B cell (primary cell): ENCODE results near the gene CKMT2. TPM values are rescaled to one million over a fixed set of nuclear protein-coding genes. Genes with fewer than 3 reads are reported as not detected.

Experiments used
- ATAC-seq: fragments of 200-7000 bp; cut with Tn5 transposase; one replicate; pipeline ENCODE4 v1.10.0; 2021; ENCODE audit warnings: low read depth, mild to moderate bottlenecking, moderate number of reproducible peaks, moderate library complexity
- CTCF ChIA-PET: fragments of 350-600 bp; sonication (Branson Sonifier 250); formaldehyde crosslinking; loops from one replicate; lab custom pipeline; 2021; ENCODE audit warnings: antibody characterized with exemption, inconsistent platforms; lab: Charles Lee
- POLR2A ChIA-PET: fragments of 350-600 bp; sonication (Branson Sonifier 250); formaldehyde crosslinking; loops from one replicate; lab custom pipeline; 2021; ENCODE audit warnings: antibody characterized with exemption; lab: Charles Lee
- DNase-seq: peaks from one replicate; pipeline ENCODE4 v3.0.0; 2013
- H2AFZ ChIP-seq: 2 replicates; pipeline ENCODE4 v1.6.1; 2012; ENCODE audit warnings: mild to moderate bottlenecking, low read depth, low read length; ENCODE audit not compliant: insufficient read depth, poor library complexity, severe bottlenecking
- H3K27ac ChIP-seq, 2 donors: 1 replicate in 1 of 2; 2 replicates in 1 of 2; pipeline ENCODE4 v1.5.1; 2012 to 2013; ENCODE audit warnings: low read length in 2 of 2, mild to moderate bottlenecking in 2 of 2, moderate library complexity in 1 of 2
- H3K27me3 ChIP-seq, 4 experiments: fragments of 200-600 bp in 1 of 4; sonication (generic) in 1 of 4; replicated peaks in 1 of 4; 1 replicate in 2 of 4; 2 replicates in 2 of 4; pipeline versions ENCODE4 v1.6.1 to v1.7.0; 2013 to 2016; ENCODE audit warnings: low read length in 3 of 4, mild to moderate bottlenecking in 2 of 4, mixed read lengths in 1 of 4, moderate library complexity in 1 of 4; ENCODE audit not compliant: insufficient read depth in 4 of 4, control insufficient read depth in 3 of 4; ENCODE audit errors: control extremely low read depth in 1 of 4
- H3K36me3 ChIP-seq, 2 experiments: replicated peaks in 1 of 2; 1 replicate in 1 of 2; 2 replicates in 1 of 2; pipeline versions ENCODE4 v1.6.1 to v1.7.1; 2013; ENCODE audit warnings: low read length in 1 of 2; ENCODE audit not compliant: insufficient read depth in 2 of 2, control insufficient read depth in 1 of 2; ENCODE audit errors: control extremely low read depth in 1 of 2, extremely low read depth in 1 of 2
- H3K4me1 ChIP-seq, 2 donors: fragments of 200-600 bp in 1 of 2; sonication (generic) in 1 of 2; 1 replicate in 1 of 2; 2 replicates in 1 of 2; pipeline versions ENCODE4 v1.5.1 to v1.6.1; 2013 to 2017; ENCODE audit warnings: low read length in 2 of 2; ENCODE audit not compliant: control insufficient read depth in 2 of 2, insufficient read depth in 2 of 2
- H3K4me2 ChIP-seq: replicated peaks from 2 replicates; pipeline ENCODE3; 2012; ENCODE audit warnings: mild to moderate bottlenecking, low read depth, low read length; ENCODE audit not compliant: poor library complexity, severe bottlenecking
- H3K4me3 ChIP-seq, 5 experiments: fragments of 200-600 bp in 1 of 5; sonication (generic) in 1 of 5; 1 replicate in 3 of 5; 2 replicates in 2 of 5; pipeline versions ENCODE4 v1.5.1 to v1.7.0; 2011 to 2016; ENCODE audit warnings: low read length in 4 of 5, mild to moderate bottlenecking in 4 of 5, low read depth in 2 of 5, control low read depth in 1 of 5, moderate library complexity in 1 of 5; ENCODE audit not compliant: insufficient read depth in 1 of 5; ENCODE audit errors: control extremely low read depth in 1 of 5, extremely low read depth in 1 of 5
- H3K79me2 ChIP-seq: fragments of 200-600 bp; sonication (generic); one replicate; pipeline ENCODE4 v1.6.0; 2016; ENCODE audit warnings: low read length; ENCODE audit not compliant: control insufficient read depth, insufficient read depth
- H3K9ac ChIP-seq: fragments of 200-600 bp; sonication (generic); 2 replicates; pipeline ENCODE4 v1.6.1; 2017; ENCODE audit warnings: mild to moderate bottlenecking, low read length, moderate library complexity
- H3K9me3 ChIP-seq, 3 donors: one replicate each; pipeline versions ENCODE4 v1.6.1 to v1.7.1; 2013; ENCODE audit warnings: low read length in 2 of 3; ENCODE audit not compliant: control insufficient read depth in 2 of 3, insufficient read depth in 1 of 3; ENCODE audit errors: control extremely low read depth in 1 of 3
- H4K20me1 ChIP-seq: 2 replicates; pipeline ENCODE4 v1.6.0; 2012; ENCODE audit warnings: mild to moderate bottlenecking, low read length; ENCODE audit not compliant: insufficient read depth, control insufficient read depth, poor library complexity, severe bottlenecking
- H3K27ac Mint-ChIP-seq: one replicate; pipeline ENCODE4 v1.8.0; 2021; ENCODE audit warnings: mixed read lengths
- H3K27me3 Mint-ChIP-seq: one replicate; pipeline ENCODE4 v1.8.0; 2021; ENCODE audit warnings: mixed read lengths
- H3K4me1 Mint-ChIP-seq: one replicate; pipeline ENCODE4 v1.8.0; 2021; ENCODE audit warnings: mixed read lengths
- H3K4me3 Mint-ChIP-seq: one replicate; pipeline ENCODE4 v1.8.0; 2021; ENCODE audit warnings: mixed read lengths
- H3K9me3 Mint-ChIP-seq: one replicate; pipeline ENCODE4 v1.8.0; 2022; ENCODE audit warnings: mixed read lengths; ENCODE audit not compliant: insufficient read depth
- EZH2 ChIP-seq: IDR thresholded peaks from 2 replicates; pipeline ENCODE4 v1.6.1; 2012; ENCODE audit warnings: borderline replicate concordance, low read depth, mild to moderate bottlenecking, moderate library complexity, low read length; ENCODE audit not compliant: insufficient read depth, poor library complexity, severe bottlenecking
- WGBS: methylation state at CpG from one replicate; pipeline ENCODE4 v1.1.5; 2013; ENCODE audit warnings: missing lambda C conversion rate; ENCODE audit not compliant: insufficient coverage; 5-methylcytosine and 5-hydroxymethylcytosine counted together
- intact Hi-C: fragments of 100-400 bp; cut with micrococcal nuclease; formaldehyde crosslinking; loops from one replicate; pipeline ENCODE4 v1.10.0; 2022
- polyA plus RNA-seq: library from polyadenylated mRNA; depleted of rRNA; stranded (reverse); fragments of >200 nt; gene quantifications from 2 replicates; pipeline ENCODE4 v1.2.3, GENCODE V29; 2012
- total RNA-seq, 2 donors: library from RNA; stranded (reverse); fragments of 120-200 nt in 1 of 2; gene quantifications; 1 replicate in 1 of 2; 2 replicates in 1 of 2; pipeline versions ENCODE4 v1.2.3 to v1.2.4, GENCODE V29; 2013 to 2022
- TF ChIP-seq, protein P1 (sequence below): fragments of 200-600 bp; IDR thresholded peaks from one replicate; pipeline ENCODE4 v1.8.0; 2022; ENCODE audit warnings: antibody characterized with exemption, mild to moderate bottlenecking

CKMT2 gene
- total and polyA plus RNA-seq, 2 donors (not counting 1 experiment from before 2014, with no cell fraction given), result not detected

DNA sequence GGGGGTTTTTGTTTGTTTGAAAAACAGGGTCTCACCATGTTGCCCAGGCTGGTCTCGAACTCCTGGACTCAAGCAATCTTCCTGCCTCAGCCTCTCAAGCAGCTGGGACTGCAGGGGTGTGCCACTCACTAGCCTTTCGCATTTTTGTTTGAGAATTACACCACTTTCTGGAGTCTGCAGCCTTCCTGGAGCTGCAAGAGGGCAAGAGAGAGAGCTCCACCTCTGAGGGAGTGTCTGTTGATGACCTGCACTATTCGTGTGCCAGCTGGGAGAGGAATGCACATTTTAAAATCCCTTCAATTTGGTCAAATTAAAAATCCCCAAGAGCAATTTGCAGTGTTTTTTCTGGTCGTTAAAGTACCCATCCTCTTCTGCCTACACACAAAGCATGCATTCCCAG lies 5.0 kb upstream of the CKMT2 start:
- DNase-seq (no peak), ATAC-seq (no peak)
- no peak overlapping the region for H2AFZ ChIP-seq
- no peak for TF ChIP-seq EZH2
- TF ChIP-seq, protein P1, sequence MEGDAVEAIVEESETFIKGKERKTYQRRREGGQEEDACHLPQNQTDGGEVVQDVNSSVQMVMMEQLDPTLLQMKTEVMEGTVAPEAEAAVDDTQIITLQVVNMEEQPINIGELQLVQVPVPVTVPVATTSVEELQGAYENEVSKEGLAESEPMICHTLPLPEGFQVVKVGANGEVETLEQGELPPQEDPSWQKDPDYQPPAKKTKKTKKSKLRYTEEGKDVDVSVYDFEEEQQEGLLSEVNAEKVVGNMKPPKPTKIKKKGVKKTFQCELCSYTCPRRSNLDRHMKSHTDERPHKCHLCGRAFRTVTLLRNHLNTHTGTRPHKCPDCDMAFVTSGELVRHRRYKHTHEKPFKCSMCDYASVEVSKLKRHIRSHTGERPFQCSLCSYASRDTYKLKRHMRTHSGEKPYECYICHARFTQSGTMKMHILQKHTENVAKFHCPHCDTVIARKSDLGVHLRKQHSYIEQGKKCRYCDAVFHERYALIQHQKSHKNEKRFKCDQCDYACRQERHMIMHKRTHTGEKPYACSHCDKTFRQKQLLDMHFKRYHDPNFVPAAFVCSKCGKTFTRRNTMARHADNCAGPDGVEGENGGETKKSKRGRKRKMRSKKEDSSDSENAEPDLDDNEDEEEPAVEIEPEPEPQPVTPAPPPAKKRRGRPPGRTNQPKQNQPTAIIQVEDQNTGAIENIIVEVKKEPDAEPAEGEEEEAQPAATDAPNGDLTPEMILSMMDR, result no peak
- CTCF ChIA-PET, result no interaction called here
- Mint-ChIP-seq H3K4me3 (no peak overlapping the region), H3K27me3 (peaks cover 18% of the 10 kb centered on the region), H3K27ac (no peak overlapping the region), H3K4me1 (peaks cover 6% of the 10 kb centered on the region), H3K9me3 (no peaks in the 10 kb centered on the region)
- H3K27ac ChIP-seq, result no peak overlapping the region
- POLR2A ChIA-PET, result no interaction called here
- H3K4me1 ChIP-seq, result no peaks in the 10 kb centered on the region
- H3K36me3 ChIP-seq, result no peaks in the 10 kb centered on the region
- H3K79me2 ChIP-seq, result no peaks in the 10 kb centered on the region
- H3K9ac ChIP-seq, result no peak overlapping the region
- intact Hi-C loops, result no loop called here
- no CpG with 5 or more reads among the region's 4 CpGs for WGBS
- H3K4me2 ChIP-seq, result no peak overlapping the region
- H4K20me1 ChIP-seq, result no peaks in the 10 kb centered on the region
- H3K27me3 ChIP-seq, result peaks cover 0 to 8% (median 0%) of the 10 kb centered on the region in 4 experiments
- no peaks in the 10 kb centered on the region for H3K9me3 ChIP-seq
- H3K4me3 ChIP-seq, result no peak overlapping the region

DNA sequence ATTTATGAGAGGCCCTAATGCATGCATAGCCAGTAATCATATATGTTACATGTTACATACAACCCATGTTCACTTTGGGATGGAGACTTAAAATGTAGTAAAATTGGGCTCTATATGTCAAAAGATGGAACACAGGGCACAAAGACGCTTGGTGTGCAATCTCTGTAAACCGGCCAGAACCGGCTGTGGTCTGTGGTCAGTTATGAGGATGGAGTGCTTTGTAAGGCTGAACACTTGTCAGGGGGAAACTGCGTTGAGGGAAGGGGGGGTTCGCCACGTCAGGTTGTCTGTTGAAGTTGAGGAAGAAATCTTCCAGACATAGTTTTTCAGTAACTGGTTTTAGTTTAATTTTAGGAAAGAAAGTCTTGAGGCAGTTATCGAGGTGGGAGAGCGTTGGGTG lies 2.7 kb upstream of the CKMT2 start:
- DNase-seq (no peak), ATAC-seq (no peak)
- Histone ChIP-seq H3K9ac (no peak overlapping the region), H3K4me2 (no peak overlapping the region), H2AFZ (no peak overlapping the region), H4K20me1 (no peaks in the 10 kb centered on the region), H3K79me2 (no peaks in the 10 kb centered on the region), H3K27me3 (peaks cover 0 to 8% (median 0%) of the 10 kb centered on the region in 4 experiments), H3K9me3 (no peaks in the 10 kb centered on the region), H3K27ac (no peak overlapping the region), H3K36me3 (no peaks in the 10 kb centered on the region), H3K4me3 (no peak overlapping the region), H3K4me1 (no peaks in the 10 kb centered on the region)
- TF ChIP-seq, protein P1, result no peak
- no peak for TF ChIP-seq EZH2
- ChIA-PET CTCF (no interaction called here), POLR2A (no interaction called here)
- 67% methylated on average over 8 of the region's 8 CpGs for WGBS
- Mint-ChIP-seq H3K4me3 (no peak overlapping the region), H3K9me3 (no peaks in the 10 kb centered on the region), H3K4me1 (peaks cover 4% of the 10 kb centered on the region), H3K27me3 (peaks cover 18% of the 10 kb centered on the region), H3K27ac (no peak overlapping the region)
- intact Hi-C loops, result no loop called here
